Measurements from ENCODE around the gene ADAMTS2. TPM values are rescaled to one million over a fixed set of nuclear protein-coding genes. Genes with fewer than 3 reads are reported as not detected.

ADAMTS2 gene
- total and polyA plus RNA-seq, 2 of the 4 experiments (the other 2 are of a cell fraction): 19.0 to 58.8 TPM

DNA sequence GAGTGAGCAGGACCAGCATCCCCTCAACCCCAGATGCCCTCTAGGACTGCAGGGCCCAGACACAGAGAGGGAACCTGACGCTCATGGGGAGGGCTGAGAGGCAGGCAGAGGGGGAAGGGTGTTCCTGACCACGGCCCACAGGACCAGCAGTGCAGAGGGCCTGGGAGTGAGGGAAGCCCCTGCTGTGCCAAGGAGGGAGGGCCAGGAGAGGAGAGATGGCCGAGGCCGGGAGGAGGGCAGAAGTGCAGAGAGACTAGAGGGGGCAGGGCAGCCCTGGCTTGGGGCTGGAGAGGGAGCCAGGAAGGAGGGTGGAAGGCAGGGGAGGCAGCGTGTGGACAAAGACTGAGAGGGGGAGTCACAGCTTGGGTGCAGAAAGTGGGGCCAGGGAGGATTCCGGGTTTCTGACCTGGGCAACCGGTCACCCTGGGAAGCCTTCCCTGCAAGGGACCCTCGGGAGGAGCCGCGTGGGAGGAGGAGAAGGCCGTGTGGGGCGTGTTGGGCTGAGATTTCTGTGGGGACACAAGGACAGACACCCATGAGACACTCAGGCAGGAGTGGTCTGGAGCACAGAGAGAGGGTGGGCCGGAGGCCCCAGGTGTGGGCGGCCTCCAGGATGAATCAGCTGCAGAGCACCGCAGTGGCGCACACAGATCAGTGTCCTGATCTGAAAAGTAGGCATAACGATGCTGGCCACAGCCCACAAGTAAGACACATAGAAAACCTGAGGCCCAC, 117.5 kb downstream of the ADAMTS2 start:
- peaks cover 13% of the 10 kb centered on the region; the same call in 1 of the 2 replicates for H3K4me1 ChIP-seq (ENCODE audit: control insufficient read depth, insufficient read depth, low read length)
- H4K20me1 ChIP-seq (ENCODE audit: insufficient read depth, low read length): peaks cover 21% of the 10 kb centered on the region
- no peak for DNase-seq
- H3K18ac ChIP-seq (ENCODE audit: low read depth, low read length): no peak overlapping the region; the same call in 1 of the 2 replicates
- H2BK5ac ChIP-seq (ENCODE audit: low read depth, low read length, poor library complexity, severe bottlenecking): no peak overlapping the region
- no peak overlapping the region for H3K4me2 ChIP-seq (ENCODE audit: low read depth, low read length)
- no peak overlapping the region for H2AK5ac ChIP-seq (ENCODE audit: low read depth, low read length)
- H3K27me3 ChIP-seq (ENCODE audit: control insufficient read depth, insufficient read depth, low read length): no peaks in the 10 kb centered on the region
- H4K91ac ChIP-seq (ENCODE audit: insufficient read depth, low read depth, low read length): no peak overlapping the region
- no peak overlapping the region for H3K56ac ChIP-seq (ENCODE audit: extremely low read depth, insufficient read depth, low read length)
- no peak overlapping the region for H4K8ac ChIP-seq (ENCODE audit: low read depth in 2 of 2, low read length in 2 of 2)
- in situ Hi-C loops (cut with MboI; ENCODE audit: low sequenced_read_pairs) (no loop called here), dilution Hi-C loops (cut with HindIII; ENCODE audit: low sequenced_read_pairs, unreplicated experiment) (no loop called here), intact Hi-C loops (cut with micrococcal nuclease) (no loop called here)
- peaks cover 7% of the 10 kb centered on the region; the same call in 1 of the 2 replicates for H3K36me3 ChIP-seq (ENCODE audit: control insufficient read depth, insufficient read depth, low read length)
- no peak overlapping the region for H3K4me3 ChIP-seq (ENCODE audit: insufficient read depth, low read depth, low read length)
- POLR2A ChIA-PET (ENCODE audit: unreplicated experiment): no interaction called here
- no peak overlapping the region for H3K23ac ChIP-seq (ENCODE audit: low read depth, low read length)
- no peak overlapping the region for H3K14ac ChIP-seq (replicated peaks; ENCODE audit: low read depth, low read length)
- H4K5ac ChIP-seq (ENCODE audit: low read depth, low read length): no peak overlapping the region; the same call in 1 of the 2 replicates
- WGBS, 2 experiments (ENCODE audit: extremely low coverage in 2 of 2, insufficient read length in 1 of 2): 76% methylated on average over 7 of the region's 17 CpGs; no CpG with 5 or more reads in 1 of the 2 experiments
- no peak overlapping the region for H3K9ac ChIP-seq (ENCODE audit: low read depth, low read length)
- H3K4ac ChIP-seq (ENCODE audit: low read depth, low read length): peak overlapping the region; percentile 7; the same call in 1 of the 2 replicates
- no peak overlapping the region for H2BK20ac ChIP-seq (ENCODE audit: low read depth, low read length)
- H3K9me3 ChIP-seq (ENCODE audit: control insufficient read depth, insufficient read depth, low read length): no peaks in the 10 kb centered on the region
- H2AK9ac ChIP-seq (replicated peaks; ENCODE audit: low read depth, low read length, poor library complexity): no peak overlapping the region
- CTCF ChIA-PET: no interaction called here
- no peak for TF ChIP-seq CHD1 (IDR thresholded peaks at IDR 0.05; ENCODE audit: low read depth, low read length)
- no peak for TF ChIP-seq SMC3 (IDR thresholded peaks at IDR 0.05; ENCODE audit: low read depth, low read length)
- no peak for TF ChIP-seq RCOR1 (IDR thresholded peaks at IDR 0.05; ENCODE audit: insufficient replicate concordance, low read length)
- TF ChIP-seq MXI1 (IDR thresholded peaks at IDR 0.05; ENCODE audit: borderline replicate concordance, low read depth, low read length): no peak
- TF ChIP-seq BHLHE40 (IDR thresholded peaks at IDR 0.05; ENCODE audit: low read depth, low read length): no peak
- no peak for TF ChIP-seq RAD21 (IDR thresholded peaks at IDR 0.05; ENCODE audit: low read length)
- no peak for TF ChIP-seq MAFK (IDR thresholded peaks at IDR 0.05; ENCODE audit: low read depth, low read length)
- BruUV-seq (replicated peaks): no TSS peak
- H3K79me1 ChIP-seq (ENCODE audit: low read depth in 1 of 2, low read length in 2 of 2): peaks cover 20 to 53% of the 10 kb centered on the region in 2 experiments
- H3K9me1 ChIP-seq (ENCODE audit: insufficient read depth, low read length): peaks cover 7% of the 10 kb centered on the region
- no peak overlapping the region for H3K27ac ChIP-seq (ENCODE audit: insufficient read depth, low read length)
- H2BK120ac ChIP-seq (ENCODE audit: low read depth, low read length): no peak overlapping the region
- no peak overlapping the region for H2BK15ac ChIP-seq (ENCODE audit: low read depth, low read length)
- ATAC-seq (ENCODE audit: low read depth): peak; percentile 69
- peak overlapping the region; percentile 5 for H2AFZ ChIP-seq (replicated peaks; ENCODE audit: low read length, poor library complexity)
